Measurements from ENCODE around the gene PCSK5. TPM values are rescaled to one million over a fixed set of nuclear protein-coding genes. Genes with fewer than 3 reads are reported as not detected.

The PCSK5 gene
- total RNA-seq = 4.7 and 7.1 TPM in 2 replicates

GRCh38 chr9:75890472-75891276 is at the start of gene PCSK5:
TSS of gene PCSK5 (plus strand) at chr9:75890673. CDS start at chr9:75891182, 509 bp downstream.

DNA sequence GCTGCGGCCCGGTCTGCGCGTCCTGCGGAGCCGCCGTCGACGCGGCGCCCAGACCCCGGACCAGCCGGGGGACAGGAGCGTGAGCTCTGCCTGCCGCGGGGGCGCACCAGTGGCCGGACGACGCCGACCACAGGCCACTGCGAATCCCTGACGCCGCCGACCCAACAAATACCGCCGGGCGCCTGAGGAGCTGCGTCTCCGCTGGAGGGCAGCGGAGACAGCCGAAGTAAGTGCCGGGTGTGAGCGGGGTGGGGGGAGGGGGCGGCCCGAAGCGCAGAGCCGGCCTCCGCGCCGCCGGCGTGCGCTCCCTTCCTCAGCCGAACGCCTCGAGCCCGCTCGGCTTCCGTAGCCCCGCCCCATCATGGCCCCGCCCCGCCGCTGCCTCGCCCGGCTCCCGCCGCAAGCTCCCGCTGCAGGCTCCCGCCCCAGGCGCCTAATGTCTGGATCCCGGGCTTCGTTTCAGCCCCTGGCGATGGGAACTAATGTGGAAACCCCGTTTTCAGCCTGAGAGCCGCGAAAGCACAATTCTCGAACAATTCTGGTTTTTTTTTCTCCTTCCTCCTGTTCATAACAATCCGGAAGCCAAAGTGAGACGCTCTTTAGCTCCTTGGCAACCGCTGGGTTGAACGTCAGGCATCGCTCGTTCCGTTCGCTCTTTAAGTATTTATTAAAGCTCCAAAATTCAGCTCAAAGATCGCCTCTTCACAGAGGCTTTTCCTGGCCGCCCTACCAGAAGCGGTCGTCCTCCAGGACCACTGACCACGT is 503.9 kb downstream of the PCSK5 start, which contains the start of gene RFK:
Gene RFK (minus strand): TSS at position 232 of the 765 bp plus-strand sequence. CDS start 255 bp downstream, outside the sequence.

Measured in bronchial smooth muscle cell (primary cell).